ENCODE data around the gene BCAS1. TPM values are rescaled to one million over a fixed set of nuclear protein-coding genes. Genes with fewer than 3 reads are reported as not detected.

The BCAS1 gene
- total RNA-seq, 2 experiments from 2014 or later, result 0.07 to 0.17 TPM

DNA sequence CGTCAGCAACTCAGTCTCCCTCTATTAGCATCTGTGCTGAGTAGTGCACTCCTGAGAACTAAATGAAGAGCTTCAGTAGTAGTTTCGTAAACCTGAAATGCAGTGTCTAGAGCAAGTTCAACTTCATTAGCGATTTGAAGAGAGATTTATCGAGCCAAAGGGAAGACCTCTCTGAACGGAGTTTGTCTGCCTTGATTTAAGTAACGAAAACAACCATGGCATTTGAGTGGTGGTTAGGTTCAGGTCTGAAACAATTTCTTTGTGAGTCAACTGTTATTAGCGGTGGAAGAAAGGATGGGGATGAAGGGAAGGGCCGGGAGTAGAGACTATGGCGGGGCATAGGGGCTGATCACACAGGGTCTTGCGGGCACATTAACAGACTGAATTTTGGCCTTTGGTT is 150.5 kb downstream of the BCAS1 start:
- H3K4me1 Mint-ChIP-seq (ENCODE audit: low read depth), result peaks cover 30% of the 10 kb centered on the region
- intact Hi-C loops (cut with micrococcal nuclease), result loop anchor here (5.0 kb wide), 2 partner anchors 168 to 278 kb away; no protein-coding TSS in a partner anchor
- H3K36me3 Mint-ChIP-seq, result no peaks in the 10 kb centered on the region
- no peak overlapping the region for H3K27ac Mint-ChIP-seq
- H3K27me3 Mint-ChIP-seq, result no peaks in the 10 kb centered on the region
- ChIA-PET POLR2A (no interaction called here), CTCF (interaction anchor here (1.0 kb wide), 1 partner anchor 47 kb away, joined by 3 read pairs; no protein-coding TSS in a partner anchor)
- H3K9me3 Mint-ChIP-seq, result no peaks in the 10 kb centered on the region
- no peak for DNase-seq
- H3K4me3 Mint-ChIP-seq, result no peak overlapping the region

DNA sequence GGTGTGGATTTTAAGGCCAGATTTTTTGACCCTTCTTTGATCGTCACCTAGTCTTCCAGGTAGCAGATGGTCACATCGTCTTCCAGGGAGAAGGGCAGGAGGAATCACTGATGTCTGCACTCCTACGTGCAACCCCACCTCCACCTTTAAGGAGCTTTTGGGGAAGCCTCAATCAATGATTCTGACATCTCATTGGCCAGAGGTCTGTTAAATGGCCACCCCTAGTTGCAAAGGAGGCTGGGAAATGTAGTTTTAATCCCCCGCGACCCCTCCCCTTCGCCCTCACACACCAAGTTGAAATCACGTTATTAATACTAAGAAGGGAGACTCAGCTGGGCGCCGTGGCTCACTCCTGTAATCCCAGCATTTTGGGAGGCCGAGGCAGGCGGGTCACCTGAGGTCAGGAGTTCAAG is 151.4 kb downstream of the BCAS1 start:
- no peak overlapping the region for H3K27ac Mint-ChIP-seq
- H3K36me3 Mint-ChIP-seq, result no peaks in the 10 kb centered on the region
- no peaks in the 10 kb centered on the region for H3K27me3 Mint-ChIP-seq
- intact Hi-C loops (cut with micrococcal nuclease), result loop anchor here (5.0 kb wide), 2 partner anchors 167 to 277 kb away; no protein-coding TSS in a partner anchor
- DNase-seq, result no peak
- POLR2A ChIA-PET, result no interaction called here
- H3K4me1 Mint-ChIP-seq (ENCODE audit: low read depth), result peaks cover 39% of the 10 kb centered on the region
- CTCF ChIA-PET, result interaction anchor here (0.8 to 1.9 kb wide), 3 partner anchors 21 to 339 kb away, joined by 3 to 6 read pairs (median 3); no protein-coding TSS in a partner anchor
- no peak overlapping the region for H3K4me3 Mint-ChIP-seq
- H3K9me3 Mint-ChIP-seq, result no peaks in the 10 kb centered on the region

DNA sequence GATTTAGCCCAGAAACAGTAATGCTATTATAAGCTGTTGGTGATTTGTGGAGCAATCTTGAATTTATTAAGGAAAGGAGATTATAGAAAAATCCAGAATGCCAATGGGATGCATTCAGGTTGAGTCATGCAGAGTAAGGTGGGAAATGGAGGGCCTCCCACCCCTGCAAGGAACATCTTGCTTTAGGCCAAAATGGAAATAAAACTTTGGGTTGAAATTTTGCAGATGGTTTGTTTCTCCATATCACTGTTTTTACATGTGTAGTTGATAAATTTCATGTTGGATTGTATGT is 152.4 kb downstream of the BCAS1 start:
- H3K4me3 Mint-ChIP-seq, result no peak overlapping the region
- no peaks in the 10 kb centered on the region for H3K27me3 Mint-ChIP-seq
- H3K4me1 Mint-ChIP-seq (ENCODE audit: low read depth), result peaks cover 43% of the 10 kb centered on the region
- H3K36me3 Mint-ChIP-seq, result no peaks in the 10 kb centered on the region
- POLR2A ChIA-PET, result no interaction called here
- DNase-seq, result no peak
- no peak overlapping the region for H3K27ac Mint-ChIP-seq
- CTCF ChIA-PET, result interaction anchor here (1.3 to 1.9 kb wide), 2 partner anchors 144 to 338 kb away, joined by 3 to 6 read pairs; no protein-coding TSS in a partner anchor
- H3K9me3 Mint-ChIP-seq, result no peaks in the 10 kb centered on the region
- intact Hi-C loops (cut with micrococcal nuclease), result loop anchor here (5.0 kb wide), 2 partner anchors 166 to 276 kb away; no protein-coding TSS in a partner anchor

DNA sequence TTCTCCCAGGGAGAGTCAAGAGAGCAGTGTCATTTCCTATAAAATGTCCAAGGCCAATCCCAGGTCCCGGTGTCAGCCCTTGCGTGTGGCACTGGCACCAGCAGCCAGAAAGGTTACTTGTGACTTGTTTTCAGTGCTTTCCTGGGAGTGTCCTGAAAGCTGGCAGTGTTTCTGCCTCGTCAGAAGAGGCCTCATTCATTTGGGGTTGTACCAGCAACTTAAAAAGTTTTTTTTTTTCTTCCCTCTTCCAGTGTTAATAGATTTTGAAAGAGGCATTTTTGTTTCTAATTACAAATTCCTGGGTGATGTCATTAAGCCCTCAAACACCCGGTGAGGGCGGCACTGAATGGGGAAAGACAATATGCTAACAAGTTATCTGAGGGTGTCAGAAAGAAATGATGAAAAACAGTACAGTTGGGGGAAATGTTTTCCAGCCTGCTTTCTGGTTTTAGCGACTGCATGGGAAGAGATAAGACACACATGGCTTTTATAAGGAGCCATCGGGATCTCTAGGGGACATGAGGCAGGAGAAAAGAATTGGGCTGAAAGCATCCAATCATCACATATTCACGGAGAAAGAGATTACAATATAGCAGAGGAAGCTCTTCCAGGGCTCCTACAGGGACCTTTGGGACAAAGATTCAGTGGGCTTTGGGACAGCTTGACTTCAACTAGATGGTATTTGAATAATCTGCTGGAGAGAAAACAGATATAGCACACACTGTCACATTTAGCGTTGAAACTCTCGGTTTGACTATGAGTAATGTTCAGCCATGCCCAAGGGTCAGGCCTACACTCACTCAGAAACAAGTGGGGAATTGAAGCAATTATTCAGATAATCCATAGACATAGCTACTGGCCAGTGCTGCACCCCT is 153.0 kb downstream of the BCAS1 start:
- Mint-ChIP-seq H3K4me1 (ENCODE audit: low read depth) (peaks cover 40% of the 10 kb centered on the region), H3K36me3 (no peaks in the 10 kb centered on the region), H3K4me3 (no peak overlapping the region), H3K9me3 (no peaks in the 10 kb centered on the region), H3K27me3 (no peaks in the 10 kb centered on the region), H3K27ac (peak overlapping the region; percentile 0)
- ChIA-PET POLR2A (interaction anchor here (1.7 kb wide), 1 partner anchor 209 kb away, joined by 9 read pairs; no protein-coding TSS in a partner anchor), CTCF (interaction anchor here (1.2 to 3.6 kb wide), 12 partner anchors 8 to 338 kb away, joined by 3 to 81 read pairs (median 16); no protein-coding TSS in a partner anchor)
- intact Hi-C loops (cut with micrococcal nuclease), result loop anchor here (5.0 kb wide), 2 partner anchors 165 to 275 kb away; no protein-coding TSS in a partner anchor
- no peak for DNase-seq

DNA sequence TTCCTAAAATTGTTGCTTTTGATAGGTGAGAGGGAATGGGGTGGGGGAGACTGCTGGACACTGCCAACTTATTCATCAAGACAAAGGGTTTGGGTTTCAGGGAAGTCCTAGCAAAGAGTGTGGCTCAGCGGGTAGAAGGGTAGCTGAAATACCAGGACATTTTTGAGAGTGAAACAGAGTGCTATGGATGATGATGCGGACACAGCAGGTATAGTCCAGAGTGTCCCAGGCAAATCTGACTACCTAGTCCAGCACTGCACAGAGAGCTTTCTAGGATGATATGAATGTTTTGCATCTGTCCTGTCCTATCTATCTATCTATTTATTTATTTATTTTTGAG is 154.3 kb downstream of the BCAS1 start:
- ChIA-PET CTCF (interaction anchor here (0.6 to 3.6 kb wide), 46 partner anchors 9 to 546 kb away, joined by 3 to 81 read pairs (median 4); no protein-coding TSS in a partner anchor), POLR2A (interaction anchor here (0.7 to 1.7 kb wide), 9 partner anchors 16 to 318 kb away, joined by 3 to 10 read pairs (median 5); no protein-coding TSS in a partner anchor)
- Mint-ChIP-seq H3K36me3 (no peaks in the 10 kb centered on the region), H3K27ac (peak overlapping the region; percentile 82), H3K4me1 (ENCODE audit: low read depth) (peaks cover 40% of the 10 kb centered on the region), H3K9me3 (no peaks in the 10 kb centered on the region), H3K4me3 (peak overlapping the region; percentile 91), H3K27me3 (no peaks in the 10 kb centered on the region)
- intact Hi-C loops (cut with micrococcal nuclease), result loop anchor here (1.0 to 5.0 kb wide), 3 partner anchors 47 to 274 kb away; no protein-coding TSS in a partner anchor
- no peak for DNase-seq

DNA sequence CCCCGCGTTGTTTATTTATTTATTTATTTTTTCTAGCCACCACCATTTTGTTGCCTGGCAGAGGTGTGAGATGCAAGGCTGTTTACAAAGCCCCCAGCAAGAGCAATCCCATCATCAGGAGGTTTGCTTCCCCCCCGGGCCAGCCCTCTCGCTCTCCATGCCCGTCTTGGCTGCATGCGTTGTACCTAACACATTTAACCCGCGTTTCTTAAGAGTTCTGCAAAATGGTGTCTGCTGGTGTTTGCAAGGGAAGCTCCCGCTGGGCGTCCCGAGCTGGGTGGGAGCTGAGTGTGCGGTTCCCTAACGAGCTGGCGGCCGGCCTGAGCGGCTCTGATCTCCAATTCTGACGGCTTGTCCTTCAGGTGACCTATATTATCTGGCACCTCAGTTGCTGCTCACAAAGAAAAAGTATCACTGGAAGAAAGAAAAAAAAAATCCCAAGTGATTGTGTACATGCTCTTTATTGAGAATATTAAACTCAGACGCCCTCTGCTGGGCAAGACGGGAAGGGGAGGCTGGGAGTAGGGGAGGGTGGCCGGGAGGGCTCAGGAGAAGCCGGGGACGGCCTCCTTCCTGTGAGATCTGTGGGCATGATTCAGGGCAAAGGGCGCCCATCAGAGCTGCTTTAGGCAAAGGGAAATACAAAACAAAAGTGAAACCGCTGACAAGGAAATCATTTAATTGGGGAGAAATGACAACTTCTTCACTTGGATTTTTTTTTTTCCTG is 154.8 kb downstream of the BCAS1 start:
- H3K4me3 Mint-ChIP-seq, result peak overlapping the region; percentile 91
- peak; percentile 98 for DNase-seq
- ChIA-PET POLR2A (interaction anchor here (0.7 to 1.7 kb wide), 9 partner anchors 16 to 317 kb away, joined by 3 to 10 read pairs (median 5); no protein-coding TSS in a partner anchor), CTCF (interaction anchor here (0.6 to 3.6 kb wide), 54 partner anchors 10 to 545 kb away, joined by 3 to 81 read pairs (median 4); no protein-coding TSS in a partner anchor)
- no peaks in the 10 kb centered on the region for H3K9me3 Mint-ChIP-seq
- no peaks in the 10 kb centered on the region for H3K36me3 Mint-ChIP-seq
- peaks cover 40% of the 10 kb centered on the region for H3K4me1 Mint-ChIP-seq (ENCODE audit: low read depth)
- H3K27ac Mint-ChIP-seq, result peak overlapping the region; percentile 82
- intact Hi-C loops (cut with micrococcal nuclease), result loop anchor here (1.0 to 5.0 kb wide), 7 partner anchors 22 to 337 kb away; no protein-coding TSS in a partner anchor
- no peaks in the 10 kb centered on the region for H3K27me3 Mint-ChIP-seq

DNA sequence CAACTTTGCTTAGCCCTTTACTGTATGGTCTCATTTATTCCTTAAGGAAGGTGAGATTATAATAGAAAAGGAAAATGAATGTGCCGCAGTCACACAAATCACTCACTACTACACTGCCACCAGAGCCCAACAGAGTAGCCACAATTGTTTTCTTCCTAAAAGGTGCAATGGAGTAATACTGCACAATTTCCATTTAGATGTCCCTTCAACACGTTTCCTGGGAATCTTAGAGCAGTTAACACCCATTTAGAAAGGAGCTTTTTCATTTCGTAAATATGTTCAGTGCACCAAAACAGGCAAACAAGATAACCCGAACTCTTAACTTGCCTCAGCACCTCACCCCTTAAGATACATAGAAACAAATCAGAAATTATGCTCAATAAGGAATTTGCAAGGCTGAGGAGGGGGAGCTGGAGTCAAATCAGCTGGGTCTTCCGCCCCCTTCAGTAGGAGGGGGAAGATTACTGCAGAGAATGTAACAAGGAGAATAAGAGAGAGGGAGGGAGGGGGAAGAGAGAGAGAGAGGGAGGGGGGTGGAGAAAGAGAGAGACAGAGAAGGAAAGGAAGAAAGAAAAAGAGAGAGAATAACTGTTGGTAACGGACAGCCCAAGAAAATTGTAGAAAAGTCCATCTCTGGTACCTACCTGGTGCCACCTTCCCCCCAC is 155.5 kb downstream of the BCAS1 start:
- Mint-ChIP-seq H3K36me3 (no peaks in the 10 kb centered on the region), H3K4me1 (ENCODE audit: low read depth) (peaks cover 40% of the 10 kb centered on the region), H3K27ac (peak overlapping the region; percentile 82), H3K4me3 (peak overlapping the region; percentile 91), H3K9me3 (no peaks in the 10 kb centered on the region), H3K27me3 (no peaks in the 10 kb centered on the region)
- ChIA-PET CTCF (interaction anchor here (0.6 to 3.6 kb wide), 39 partner anchors 9 to 364 kb away, joined by 3 to 81 read pairs (median 4); no protein-coding TSS in a partner anchor), POLR2A (interaction anchor here (0.9 to 1.5 kb wide), 4 partner anchors 15 to 316 kb away, joined by 3 to 10 read pairs (median 7); no protein-coding TSS in a partner anchor)
- DNase-seq, result no peak
- intact Hi-C loops (cut with micrococcal nuclease), result loop anchor here (1.0 to 5.0 kb wide), 6 partner anchors 22 to 337 kb away; no protein-coding TSS in a partner anchor

DNA sequence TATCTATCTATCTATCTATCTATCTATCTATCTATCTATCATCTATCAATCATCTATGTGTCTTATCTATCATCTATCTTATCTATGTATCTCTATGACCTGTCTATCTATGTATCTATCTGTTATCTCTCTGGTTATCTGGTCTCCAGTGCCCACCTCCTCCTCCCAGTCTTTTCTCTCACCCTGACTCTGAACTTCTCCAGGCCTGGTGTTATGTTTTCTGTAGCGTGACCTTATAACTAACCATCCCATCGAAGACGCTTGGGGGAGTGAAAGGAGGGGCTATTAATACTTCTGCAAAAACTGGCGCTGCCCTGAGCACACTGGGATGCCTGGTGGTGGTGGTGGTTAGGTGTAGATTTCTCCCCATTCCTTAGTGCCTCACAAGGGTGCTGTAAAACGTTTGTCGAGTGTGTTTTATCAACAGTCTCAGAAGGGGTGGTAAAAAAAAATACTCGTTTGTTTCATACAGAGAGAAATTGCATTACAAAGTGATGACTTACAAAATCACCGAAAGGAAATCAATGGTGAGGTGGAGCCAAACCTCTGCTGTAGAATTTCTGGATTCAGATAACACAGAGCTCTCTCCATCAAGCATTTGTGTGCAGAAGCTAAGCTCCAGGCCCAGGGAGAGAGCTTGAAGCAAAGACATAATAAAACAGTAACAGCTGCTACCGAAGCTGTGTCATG is 156.2 kb downstream of the BCAS1 start:
- Mint-ChIP-seq H3K4me1 (ENCODE audit: low read depth) (peaks cover 40% of the 10 kb centered on the region), H3K4me3 (peak overlapping the region; percentile 91), H3K9me3 (no peaks in the 10 kb centered on the region), H3K27ac (no peak overlapping the region), H3K27me3 (no peaks in the 10 kb centered on the region), H3K36me3 (no peaks in the 10 kb centered on the region)
- CTCF ChIA-PET, result interaction anchor here (0.6 to 3.6 kb wide), 17 partner anchors 11 to 335 kb away, joined by 3 to 81 read pairs (median 7); no protein-coding TSS in a partner anchor
- POLR2A ChIA-PET, result interaction anchor here (0.9 to 1.5 kb wide), 2 partner anchors 29 to 41 kb away, joined by 3 to 6 read pairs; no protein-coding TSS in a partner anchor
- intact Hi-C loops (cut with micrococcal nuclease), result loop anchor here (2.0 kb wide), 1 partner anchor 75 kb away; no protein-coding TSS in a partner anchor
- DNase-seq, result no peak

DNA sequence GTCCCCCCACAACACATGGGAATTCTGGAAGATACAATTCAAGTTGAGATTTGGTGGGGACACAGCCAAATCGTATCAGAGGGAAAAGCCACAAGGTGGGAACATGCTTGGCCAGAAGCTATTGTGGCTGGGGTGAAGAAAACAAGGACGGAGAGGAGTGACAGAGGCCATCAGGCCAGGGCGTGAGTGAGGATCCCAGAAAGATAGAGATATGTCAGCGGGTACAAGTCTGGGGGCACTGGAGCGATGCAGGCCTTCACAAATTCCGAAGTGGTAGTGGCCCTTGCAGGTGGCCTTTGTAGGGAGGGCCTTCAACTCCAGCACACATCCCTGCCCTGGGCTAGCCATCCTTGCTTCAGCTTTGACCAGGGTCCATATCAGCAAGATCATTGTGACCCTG is 159.1 kb downstream of the BCAS1 start:
- DNase-seq, result no peak
- peaks cover 33% of the 10 kb centered on the region for H3K4me1 Mint-ChIP-seq (ENCODE audit: low read depth)
- H3K27ac Mint-ChIP-seq, result no peak overlapping the region
- no peak overlapping the region for H3K4me3 Mint-ChIP-seq
- CTCF ChIA-PET, result interaction anchor here (1.4 kb wide), 1 partner anchor 12 kb away, joined by 3 read pairs; no protein-coding TSS in a partner anchor
- POLR2A ChIA-PET, result interaction anchor here (2.7 kb wide), 1 partner anchor 11 kb away, joined by 12 read pairs; no protein-coding TSS in a partner anchor
- H3K36me3 Mint-ChIP-seq, result no peaks in the 10 kb centered on the region
- H3K27me3 Mint-ChIP-seq, result no peaks in the 10 kb centered on the region
- H3K9me3 Mint-ChIP-seq, result no peaks in the 10 kb centered on the region
- intact Hi-C loops (cut with micrococcal nuclease), result no loop called here

DNA sequence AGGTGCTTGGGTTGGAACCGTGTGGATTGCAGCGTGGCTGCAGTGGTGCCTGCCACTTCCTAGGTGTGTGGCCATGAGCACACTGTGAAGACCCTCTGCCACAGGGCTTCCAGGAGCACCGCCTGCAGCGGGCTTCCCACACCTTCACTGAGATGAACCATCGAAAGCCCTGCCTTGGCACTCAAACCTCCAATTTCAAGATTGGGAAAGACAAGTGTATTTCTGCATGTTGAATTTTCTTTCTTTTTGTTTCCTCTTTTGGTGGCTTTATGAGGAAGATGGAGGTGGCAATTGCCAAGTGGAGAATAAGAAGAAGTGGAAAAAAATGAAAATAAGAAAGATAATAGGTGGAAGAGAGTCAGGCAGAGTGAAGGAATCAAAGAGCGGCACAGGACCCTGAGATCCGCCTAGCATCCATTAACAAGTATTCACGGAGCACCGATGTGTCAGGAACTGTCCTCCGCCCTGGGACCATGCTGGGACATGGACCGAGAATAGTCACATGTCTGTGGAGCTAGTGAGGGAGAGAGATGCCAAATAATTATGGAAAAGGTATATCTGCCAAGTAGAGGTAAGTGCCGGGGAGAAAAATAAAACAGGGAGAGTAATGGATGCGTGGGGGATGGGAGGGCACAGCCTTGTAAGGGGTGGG is 159.9 kb downstream of the BCAS1 start:
- ChIA-PET POLR2A (no interaction called here), CTCF (no interaction called here)
- Mint-ChIP-seq H3K36me3 (no peaks in the 10 kb centered on the region), H3K27me3 (no peaks in the 10 kb centered on the region), H3K27ac (no peak overlapping the region), H3K4me3 (no peak overlapping the region), H3K4me1 (ENCODE audit: low read depth) (peaks cover 29% of the 10 kb centered on the region), H3K9me3 (no peaks in the 10 kb centered on the region)
- intact Hi-C loops (cut with micrococcal nuclease), result no loop called here
- no peak for DNase-seq
